CD4-positive, alpha-beta T cell treated with Interleukin-6 at 100 ng/mL for 8 hours (primary cell): ENCODE results near the gene CEP85.
"Not testable (repeated sequence)": the region's sequence is repeated elsewhere in the genome, so short reads cannot be mapped to it uniquely, and the experiment has no call there.

ENCODE experiments used
- DNase-seq: peaks from one replicate; pipeline ENCODE4 v3.0.0-alpha.2; 2020; ENCODE audit warnings: mixed read lengths, low spot score

Gene CEP85

DNA sequence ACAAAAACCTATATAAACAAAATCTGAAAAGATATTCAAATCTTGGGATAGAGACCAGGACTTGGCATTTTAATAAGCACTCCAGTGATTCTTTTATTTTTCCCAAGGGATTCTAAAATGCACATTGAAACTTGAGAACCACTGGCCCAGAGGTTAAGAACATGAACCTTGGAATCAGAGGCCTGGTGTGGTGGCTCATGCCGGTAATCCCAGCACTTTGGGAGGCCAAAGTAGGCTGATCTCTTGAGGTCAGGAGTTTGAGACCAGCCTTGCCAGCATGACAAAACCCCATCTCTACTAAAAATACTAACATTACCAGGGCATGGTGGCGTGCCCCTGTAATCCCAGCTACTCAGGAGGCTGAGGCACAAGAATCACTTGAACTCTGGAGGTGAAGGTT, 12.9 kb upstream of the CEP85 start:
- no peak for DNase-seq

DNA sequence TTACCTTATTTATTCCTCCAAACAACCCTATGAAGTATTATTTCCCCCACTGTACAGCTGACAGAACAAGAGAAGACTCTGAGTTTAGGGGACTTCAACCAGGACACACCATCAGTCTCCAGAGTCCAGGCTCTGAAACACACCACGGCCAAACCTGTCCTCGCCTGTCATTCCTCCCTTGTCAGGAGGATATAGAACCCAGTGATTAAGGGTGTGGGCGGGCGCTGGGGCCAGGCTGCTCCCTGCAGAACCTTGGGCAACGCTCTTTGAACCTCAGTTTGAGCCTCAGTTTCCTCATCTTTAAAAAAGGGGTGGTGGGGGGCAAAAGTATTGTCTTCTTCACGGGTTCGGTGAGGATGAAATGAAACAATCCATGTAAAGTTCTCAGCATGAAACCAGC, 9.4 kb upstream of the CEP85 start:
- DNase-seq: no peak

DNA sequence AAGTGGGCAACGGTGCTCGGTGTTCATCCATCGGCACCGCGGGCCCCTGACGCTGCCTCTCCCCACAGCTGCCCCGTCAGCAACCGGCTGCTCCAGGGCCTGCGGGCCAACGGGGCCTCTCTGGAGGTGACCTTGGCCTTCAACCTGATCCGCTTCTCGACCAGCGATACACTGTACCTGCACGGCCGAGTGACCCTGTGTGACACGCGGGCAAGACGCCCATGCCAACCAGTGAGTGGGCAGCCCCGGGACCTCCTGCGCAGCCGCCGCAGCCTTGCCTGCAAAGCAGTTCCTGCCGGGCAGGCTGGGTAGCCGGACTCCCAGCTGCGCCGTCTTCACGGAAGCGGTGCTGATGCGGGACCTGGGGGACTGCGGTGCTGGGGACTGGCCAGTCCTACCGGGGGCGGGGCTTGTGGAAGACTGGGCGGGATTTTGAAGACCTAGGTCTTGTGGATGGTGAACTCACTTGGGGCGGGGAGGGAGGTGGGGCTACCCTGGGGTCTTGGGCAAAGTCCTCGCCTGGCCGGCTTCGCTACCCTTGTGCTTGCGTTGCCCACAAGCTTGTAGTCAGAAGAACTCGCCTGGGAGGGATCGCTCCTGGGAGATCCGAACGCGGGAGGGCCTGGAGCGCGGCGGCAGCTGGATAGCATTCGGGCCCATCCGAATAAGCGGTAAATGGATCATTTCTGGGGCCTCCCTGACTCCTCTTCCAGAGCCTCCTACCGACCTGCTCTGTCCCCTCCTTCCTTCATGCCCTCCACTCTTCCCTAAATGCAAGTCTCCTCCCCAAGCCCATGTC, 8.8 kb upstream of the CEP85 start:
- peak; percentile 42 for DNase-seq

DNA sequence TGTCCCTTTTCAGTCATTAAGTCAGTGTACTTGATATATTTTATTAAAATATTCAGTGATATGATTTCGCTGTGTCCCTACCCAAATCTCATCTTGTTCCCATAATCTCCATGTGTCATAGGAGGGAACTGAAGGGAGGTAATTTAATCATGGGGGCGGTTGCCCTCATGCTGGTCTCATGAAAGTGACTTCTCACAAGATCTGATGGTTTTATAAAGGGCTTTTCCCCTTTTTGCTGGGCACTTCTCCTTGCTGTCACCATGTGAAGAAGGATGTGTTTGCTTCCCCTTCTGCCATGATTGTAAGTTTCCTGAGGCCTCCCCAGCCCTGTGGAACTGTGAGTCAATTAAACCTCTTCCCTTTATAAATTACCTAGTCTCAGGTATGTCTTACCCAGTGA, 3.3 kb upstream of the CEP85 start:
- not testable (repeated sequence) for DNase-seq

DNA sequence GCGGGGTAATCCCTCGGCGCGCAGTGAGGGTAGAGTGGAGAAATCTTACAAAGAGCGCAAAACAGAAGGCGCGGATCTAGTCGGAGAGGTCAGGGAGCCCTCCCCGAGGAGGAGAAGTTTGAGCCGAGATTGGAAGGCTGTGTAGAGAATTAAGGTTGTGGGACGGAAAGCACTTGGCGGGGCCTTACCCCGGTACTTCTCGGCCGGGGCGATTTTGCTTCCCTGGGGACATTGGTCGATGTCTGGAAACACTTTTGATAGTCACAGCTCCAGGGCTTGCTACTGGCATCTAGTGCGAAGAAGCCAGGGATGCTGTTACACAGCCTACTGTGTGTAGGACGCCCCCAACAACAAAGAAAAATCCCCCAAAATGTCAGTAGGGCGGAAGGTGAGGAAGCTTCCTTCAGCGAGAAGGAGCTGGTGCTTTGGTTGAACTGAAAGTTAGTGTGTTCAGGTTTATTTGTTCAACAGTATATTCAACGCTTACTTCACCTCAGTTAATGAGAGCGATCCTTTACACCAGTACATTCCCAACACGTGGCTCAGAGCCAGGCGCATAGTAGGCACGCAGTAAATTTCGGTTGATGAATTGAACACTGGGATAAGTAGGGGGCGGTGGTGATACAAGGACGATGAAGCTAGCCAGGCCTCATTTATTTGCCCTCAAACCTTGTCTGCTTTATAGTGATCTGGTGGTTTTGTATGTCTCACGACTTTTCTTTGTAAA, 807 bp downstream of the CEP85 start:
- peak; percentile 3 for DNase-seq

DNA sequence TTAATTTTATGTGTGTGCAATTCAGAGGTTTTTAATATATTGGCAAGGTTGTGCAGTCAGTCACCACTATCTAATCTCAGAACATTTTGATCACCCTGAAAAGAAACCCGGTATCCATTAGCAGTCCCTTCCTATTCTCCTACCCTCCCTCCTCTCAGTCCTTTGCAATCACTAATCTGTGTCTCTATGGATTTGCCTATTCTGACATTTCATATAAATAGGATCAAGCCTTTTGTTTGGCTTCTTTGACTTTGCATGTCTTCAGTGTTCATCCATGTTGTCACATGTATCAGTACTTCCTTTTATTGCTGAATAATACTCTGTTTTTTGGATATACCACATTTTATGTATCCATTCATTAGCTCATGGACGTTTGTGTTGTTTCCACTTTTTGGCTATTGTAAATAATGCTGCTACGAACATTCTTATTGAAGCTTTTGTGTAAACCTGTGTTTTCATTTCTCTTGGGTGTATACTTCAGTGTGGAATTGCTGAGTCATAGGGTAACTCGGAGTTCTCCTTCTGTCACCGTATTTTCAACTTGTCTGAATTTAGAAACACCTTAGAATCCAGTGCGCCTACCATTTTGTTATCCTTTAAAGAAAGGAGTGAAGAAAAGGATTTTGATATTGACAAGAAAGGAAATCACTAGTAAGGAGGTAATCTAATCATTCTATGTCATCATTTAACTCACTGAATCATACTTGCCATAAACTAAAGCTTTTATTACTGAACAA, 3.4 kb downstream of the CEP85 start:
- no peak for DNase-seq

DNA sequence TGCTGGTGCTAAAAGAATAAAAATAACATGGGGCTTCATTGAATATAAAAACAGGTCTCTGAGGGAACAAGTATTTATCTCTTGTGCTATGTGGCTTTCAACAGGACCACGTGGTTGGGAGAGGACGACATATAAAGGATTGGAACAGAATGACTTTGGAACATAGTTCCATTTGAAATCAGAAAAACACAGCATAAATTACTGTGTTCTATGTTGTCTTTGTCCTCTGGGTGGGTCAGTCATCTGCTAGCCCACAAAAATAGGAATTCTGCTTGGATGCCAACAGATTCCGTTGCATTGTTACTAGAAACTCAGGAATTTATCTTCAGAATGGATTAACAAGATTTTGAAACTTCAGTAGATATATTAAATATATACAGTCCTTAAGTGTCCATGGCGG, 5.9 kb downstream of the CEP85 start:
- no peak for DNase-seq

DNA sequence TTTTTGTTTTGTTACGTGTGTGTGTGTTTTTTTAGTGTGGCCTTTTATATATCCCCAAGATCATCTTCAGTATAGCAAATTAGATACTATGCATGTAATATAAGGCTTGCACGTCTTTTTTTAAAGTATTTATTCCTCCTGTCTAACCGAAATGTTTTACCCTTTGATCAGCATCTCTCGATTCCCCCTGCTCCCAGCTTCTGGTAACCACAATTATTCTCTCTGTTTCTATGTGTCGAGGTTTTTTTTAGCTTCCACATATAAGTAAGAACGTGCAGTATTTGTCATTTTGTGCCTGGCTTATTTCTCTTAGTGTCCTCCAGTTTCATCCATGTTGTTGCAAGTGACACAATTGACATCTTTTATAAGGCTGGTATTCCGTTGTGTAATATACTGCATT, 18.7 kb downstream of the CEP85 start:
- DNase-seq: no peak

DNA sequence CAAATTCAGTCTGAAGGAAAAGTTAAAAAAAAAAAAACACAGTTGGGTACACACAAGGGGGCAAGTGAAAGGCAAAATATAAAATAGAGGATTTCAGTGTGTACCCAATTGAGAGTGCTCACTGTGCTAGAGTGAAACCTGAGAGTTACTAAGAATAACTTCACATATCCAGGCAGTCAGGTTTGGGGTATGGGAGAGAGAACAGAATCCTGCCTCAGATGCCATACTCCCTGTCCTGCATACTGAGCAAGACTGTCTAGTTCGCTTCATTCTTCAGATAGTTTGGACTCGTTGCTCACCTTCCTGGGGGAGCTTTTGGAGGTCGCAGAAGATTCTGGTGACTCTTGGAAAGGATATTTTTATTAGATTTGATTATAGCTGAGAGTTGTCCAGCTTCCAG, 20.4 kb downstream of the CEP85 start:
- DNase-seq: no peak

DNA sequence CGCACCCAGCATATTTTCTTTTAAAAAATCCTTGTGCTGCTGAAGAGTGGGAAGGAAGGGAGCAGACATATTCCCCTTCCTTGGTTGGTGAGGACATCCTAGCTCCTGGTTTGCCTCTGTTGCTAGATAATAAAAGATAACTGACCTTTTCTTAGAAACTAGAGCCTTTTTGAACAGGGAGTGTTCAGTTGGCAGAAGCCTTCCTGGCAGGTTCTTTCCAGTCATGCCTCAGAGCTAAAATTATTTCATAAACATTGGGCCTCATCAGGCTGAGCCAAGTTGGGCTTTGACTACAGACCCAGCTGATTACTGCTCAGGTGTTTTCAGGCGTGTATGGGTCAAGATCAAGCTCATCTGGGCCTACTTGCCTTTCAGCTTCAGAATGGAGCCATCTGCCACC, 23.2 kb downstream of the CEP85 start:
- DNase-seq: no peak

DNA sequence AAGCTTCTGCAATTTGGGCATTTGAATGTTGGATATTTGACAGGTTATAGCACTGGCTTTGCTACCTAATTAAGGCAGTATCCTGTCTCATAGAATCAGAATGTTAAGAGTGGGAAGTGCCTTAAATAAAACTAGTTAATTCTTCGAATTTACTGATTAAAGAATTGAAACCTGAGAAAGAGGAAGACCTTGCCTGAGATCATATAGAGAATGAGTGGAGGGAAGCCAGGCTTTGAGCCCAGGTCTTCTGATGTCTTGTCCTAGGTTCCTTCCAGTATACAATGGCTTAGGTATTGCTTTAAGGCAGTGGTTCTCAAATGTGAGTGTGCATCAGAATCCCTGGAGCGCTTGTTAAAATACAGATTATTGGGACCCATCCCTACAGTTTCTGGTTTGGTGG, 25.0 kb downstream of the CEP85 start:
- DNase-seq: no peak

DNA sequence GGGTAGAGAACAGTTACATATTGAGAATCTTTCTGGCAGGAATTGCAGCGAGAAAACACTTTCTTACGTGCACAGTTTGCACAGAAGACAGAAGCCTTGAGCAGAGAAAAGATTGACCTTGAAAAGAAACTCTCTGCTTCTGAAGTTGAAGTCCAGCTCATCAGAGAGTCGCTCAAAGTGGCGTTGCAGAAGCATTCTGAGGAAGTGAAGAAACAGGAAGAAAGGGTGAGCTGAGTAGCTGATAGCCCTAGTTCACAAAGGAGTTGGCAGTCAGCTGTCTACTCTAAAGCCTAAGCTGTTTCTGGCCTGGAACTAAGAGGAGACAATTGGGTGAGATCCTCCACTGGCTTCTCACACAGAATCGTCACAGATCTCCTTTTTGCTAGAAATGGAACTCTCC, 25.6 kb downstream of the CEP85 start:
- no peak for DNase-seq

DNA sequence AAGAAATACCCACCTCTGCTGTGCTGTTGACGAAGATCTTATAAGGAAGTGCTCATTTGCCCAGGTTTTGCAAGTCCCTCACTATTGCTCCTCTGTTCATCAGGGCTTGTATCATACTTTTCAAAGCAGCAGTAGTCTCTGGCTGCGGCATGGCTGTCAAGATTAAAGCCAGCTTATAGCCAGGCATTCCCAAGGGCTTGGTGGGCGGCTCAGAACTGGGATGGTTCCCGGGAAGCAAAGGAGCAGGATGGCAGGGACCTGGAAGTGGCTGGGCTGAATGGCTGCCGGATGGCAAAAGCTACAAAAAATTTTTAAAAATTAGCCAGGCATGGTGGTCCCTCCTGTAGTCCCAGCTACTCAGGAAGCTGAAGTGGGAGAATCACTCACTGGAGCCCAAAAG, 29.2 kb downstream of the CEP85 start:
- DNase-seq: no peak

DNA sequence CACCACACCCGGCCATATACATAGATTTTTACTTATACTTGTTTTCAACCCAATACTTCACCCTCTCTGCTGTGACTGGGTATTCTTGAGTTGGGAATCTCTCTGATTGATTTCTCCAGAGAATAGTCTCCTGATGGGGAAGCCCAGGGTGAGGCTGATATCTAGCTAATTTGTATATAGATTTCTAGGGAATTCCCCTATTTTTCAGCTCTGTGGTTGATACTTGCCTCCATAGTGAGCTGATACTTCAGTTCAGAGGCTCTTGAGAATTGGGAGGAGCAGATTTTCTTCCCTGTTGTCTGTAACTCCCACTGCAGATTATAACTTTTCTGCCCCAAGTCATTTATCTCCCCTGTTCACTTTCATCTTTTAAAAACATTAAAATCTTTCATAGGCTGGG, 31.4 kb downstream of the CEP85 start:
- no peak for DNase-seq

DNA sequence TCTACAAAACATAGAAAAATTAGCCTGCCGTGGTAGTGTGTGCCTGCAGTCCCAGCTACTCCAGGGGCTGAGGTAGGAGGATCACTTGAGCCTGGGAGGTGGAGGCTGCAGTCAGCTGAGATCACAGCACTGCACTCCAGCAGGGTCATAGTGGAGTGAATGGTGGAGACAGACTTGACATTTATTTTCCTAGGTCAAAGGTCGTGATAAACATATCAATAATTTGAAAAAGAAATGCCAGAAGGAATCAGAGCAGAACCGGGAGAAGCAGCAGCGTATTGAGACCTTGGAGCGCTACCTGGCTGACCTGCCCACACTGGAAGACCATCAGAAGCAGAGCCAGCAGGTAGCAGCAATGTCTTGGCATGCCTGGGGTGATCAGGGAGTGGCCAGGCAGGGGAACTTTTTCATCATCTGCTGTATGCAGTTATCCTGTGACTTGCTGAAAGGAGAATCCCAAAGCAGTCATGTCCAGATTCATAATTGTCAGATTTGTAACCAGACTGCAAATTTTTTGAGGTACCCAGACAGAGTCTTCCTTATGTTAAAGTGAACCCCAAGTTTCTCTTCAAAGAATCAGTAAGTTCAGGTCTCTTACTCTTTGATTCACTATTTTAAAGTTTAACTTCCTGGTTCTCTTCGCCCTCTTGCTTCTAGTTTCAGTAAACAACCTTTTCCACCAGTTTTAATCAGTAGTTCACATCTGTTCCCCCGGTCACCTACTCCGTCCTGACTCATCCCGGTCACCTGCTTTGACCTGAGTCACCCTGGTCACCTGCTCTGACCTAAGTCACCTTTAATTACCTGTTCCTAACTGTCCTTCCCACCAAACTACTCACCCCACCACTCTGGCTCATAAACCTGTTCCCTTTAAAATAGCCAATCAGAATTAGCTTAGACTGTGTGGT, 34.5 kb downstream of the CEP85 start:
- no peak for DNase-seq

DNA sequence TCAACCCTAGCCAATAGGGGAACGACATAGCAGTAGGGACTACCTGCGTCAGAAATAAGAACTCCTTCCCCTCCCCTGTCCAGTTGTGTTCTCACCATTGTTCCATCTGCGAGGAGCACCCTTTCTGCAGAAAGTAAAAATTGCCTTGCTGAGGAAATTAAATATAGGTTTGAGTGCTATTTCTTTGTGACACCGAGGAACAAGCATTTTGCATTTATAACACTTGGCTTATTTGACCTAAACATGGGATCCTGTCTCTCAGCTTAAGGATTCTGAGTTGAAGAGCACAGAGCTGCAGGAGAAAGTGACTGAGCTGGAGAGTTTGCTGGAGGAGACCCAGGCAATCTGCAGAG, 35.2 kb downstream of the CEP85 start:
- DNase-seq: no peak

DNA sequence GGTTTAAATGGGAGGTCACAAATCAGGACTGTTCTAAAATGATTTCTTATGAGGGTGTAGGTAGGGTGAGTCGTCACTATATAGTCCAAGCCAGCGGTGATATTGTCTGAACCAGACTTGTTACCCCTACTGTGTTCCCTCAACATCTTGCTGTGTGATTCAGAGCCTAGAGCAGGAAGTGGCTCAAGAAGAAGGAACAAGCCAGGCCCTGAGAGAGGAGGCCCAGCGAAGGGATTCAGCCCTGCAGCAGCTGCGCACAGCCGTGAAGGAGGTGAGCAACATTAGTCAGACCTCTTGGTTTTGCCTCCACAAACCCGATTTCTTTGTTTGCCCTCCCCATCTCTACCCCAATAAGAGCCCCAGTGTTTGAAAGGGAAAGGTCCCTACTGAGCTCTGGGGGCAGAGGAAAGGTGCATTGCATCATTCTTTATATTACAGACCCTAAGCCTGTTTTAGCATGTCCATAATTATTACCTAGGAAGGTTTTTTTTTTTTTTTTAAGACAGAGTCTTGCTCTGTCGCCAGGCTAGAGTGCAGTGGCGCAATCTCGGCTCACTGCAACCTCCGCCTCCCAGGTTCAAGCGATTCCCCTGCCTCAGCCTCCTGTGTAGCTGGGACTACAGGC, 40.9 kb downstream of the CEP85 start:
- no peak for DNase-seq

DNA sequence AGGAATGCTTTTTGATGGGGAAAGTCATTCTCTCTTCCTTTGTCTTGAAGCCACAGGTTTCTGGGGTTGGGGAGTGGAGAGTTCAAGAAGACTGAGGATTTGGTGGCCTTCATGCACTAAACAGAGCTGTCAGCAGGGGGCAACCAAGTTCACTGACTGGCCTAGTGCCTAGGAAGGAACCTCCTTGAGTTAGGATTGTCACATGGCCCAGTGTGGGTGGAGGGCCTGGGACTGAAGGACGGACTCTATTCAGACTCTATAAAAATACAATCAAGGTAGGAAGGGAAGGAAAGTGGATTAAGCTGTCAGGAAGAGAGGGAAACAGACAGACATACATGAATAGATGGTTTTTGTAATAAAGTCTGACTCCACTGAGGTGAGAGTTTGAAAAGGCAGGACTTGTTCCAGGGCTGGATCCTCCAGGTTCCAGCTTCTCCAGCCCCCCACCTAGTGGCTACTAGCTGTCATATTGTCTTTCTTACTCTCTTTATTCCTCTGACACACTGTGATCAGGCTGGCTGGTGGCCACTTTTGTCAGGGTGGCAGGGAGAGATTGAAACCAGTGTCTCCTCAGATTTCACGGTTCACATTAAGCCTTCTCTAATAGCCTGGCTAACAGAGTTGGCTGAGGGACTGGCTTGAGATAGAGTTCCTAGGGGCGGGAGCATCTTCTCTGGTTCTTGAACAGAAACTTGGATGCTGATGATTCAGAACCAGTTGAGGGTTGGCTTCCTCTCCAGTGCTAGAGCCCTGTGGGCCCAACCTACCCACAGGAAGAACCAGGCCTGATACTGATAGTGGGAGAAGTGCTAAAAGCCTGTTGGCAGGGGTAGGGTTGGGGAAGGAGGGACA, 41.8 kb downstream of the CEP85 start:
- peak; percentile 84 for DNase-seq

DNA sequence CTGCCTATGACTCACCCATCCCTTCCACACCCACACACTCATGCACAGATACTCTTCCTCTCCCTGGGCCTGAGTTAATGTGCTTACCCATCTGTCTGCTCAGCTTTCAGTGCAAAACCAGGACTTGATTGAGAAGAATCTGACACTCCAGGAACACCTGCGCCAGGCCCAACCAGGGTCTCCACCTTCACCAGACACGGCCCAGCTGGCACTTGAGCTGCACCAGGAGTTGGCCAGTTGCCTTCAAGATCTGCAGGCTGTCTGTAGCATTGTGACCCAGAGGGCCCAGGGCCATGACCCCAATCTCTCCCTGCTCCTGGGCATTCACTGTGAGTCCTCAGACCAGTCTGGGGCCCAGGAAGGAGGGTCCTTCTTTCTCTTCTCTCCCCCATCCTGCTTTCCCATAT, 42.4 kb downstream of the CEP85 start:
- no peak for DNase-seq

DNA sequence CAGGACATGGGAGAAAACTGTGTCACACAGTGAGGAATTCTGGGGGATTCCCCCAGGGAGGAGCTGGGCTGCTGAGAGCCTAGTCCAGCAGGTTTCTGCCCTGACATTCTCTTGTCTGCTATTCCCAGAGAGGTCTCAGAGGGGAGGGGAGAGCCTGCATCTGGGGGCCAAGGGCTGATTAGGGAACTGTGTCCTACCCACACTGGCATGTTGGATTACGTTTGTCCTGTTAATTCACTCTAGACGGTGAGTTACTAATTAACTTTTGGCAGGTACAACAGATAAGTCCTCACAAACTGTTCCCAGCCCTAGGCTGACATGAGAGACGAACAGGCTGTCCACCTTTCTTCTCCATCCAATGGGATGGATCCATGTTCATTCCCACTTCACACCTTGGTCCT, 43.3 kb downstream of the CEP85 start:
- no peak for DNase-seq

DNA sequence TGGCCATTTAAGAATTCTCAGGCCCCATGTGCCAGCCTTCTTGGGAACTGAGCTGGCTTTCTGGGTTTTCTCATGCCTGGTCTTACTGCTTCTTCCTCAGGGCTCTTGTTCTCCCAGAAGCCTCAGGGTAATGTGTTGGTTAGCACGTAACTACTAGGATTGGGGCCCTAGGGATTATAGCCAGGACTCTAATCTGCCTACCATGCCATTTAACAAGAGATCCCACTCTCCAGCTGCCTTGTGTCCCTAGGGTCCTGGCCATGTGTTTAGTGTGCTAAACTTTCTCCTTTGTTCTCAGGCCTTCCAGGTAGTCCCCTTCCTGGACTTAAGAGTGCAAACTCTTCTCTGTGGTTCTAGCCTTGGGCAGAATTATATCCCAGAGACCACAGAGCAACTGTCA, 43.7 kb downstream of the CEP85 start:
- DNase-seq: no peak
